ENCODE data around the gene WDR5.

DNA sequence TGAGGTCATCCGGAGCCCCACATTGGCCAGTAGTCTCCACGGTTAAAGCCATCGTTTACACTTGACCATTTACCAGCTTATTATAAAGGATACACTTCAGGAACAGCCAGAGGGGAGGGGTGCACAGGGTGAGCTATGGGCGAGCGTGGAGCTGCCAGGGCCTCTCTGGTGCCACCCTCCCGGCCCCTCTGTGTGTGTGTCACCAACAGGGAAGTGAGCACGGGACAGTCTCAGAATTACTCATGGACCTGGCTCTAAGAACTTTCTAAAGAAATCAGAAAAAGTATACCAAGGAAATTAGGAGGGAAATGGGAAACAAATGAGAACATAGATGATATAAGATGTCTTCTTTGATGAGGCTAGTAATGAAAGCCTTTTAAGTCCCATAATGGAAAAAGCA, 13.5 kb downstream of the WDR5 start:
- TF ChIP-seq FOXJ3 (CRISPR knock-in tag; IDR thresholded peaks at IDR 0.05; ENCODE audit: borderline replicate concordance) (no peak), CTCF (IDR thresholded peaks at IDR 0.05) (no peak), JUN (CRISPR knock-in tag; IDR thresholded peaks at IDR 0.05) (no peak), NR2C2 (CRISPR knock-in tag; IDR thresholded peaks at IDR 0.05) (no peak), ESRRA (CRISPR knock-in tag; IDR thresholded peaks at IDR 0.05; ENCODE audit: borderline replicate concordance) (no peak), EMX1 (CRISPR knock-in tag; IDR thresholded peaks at IDR 0.05) (no peak), OVOL2 (CRISPR knock-in tag; IDR thresholded peaks at IDR 0.05; ENCODE audit: borderline replicate concordance) (no peak), ZBTB21 (CRISPR knock-in tag; IDR thresholded peaks at IDR 0.05; ENCODE audit: borderline replicate concordance) (no peak)
- TF ChIP-seq, protein P1, sequence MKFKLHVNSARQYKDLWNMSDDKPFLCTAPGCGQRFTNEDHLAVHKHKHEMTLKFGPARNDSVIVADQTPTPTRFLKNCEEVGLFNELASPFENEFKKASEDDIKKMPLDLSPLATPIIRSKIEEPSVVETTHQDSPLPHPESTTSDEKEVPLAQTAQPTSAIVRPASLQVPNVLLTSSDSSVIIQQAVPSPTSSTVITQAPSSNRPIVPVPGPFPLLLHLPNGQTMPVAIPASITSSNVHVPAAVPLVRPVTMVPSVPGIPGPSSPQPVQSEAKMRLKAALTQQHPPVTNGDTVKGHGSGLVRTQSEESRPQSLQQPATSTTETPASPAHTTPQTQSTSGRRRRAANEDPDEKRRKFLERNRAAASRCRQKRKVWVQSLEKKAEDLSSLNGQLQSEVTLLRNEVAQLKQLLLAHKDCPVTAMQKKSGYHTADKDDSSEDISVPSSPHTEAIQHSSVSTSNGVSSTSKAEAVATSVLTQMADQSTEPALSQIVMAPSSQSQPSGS (CRISPR knock-in tag; IDR thresholded peaks at IDR 0.05; ENCODE audit: borderline replicate concordance, low read depth), result no peak
- TF ChIP-seq, protein P2, sequence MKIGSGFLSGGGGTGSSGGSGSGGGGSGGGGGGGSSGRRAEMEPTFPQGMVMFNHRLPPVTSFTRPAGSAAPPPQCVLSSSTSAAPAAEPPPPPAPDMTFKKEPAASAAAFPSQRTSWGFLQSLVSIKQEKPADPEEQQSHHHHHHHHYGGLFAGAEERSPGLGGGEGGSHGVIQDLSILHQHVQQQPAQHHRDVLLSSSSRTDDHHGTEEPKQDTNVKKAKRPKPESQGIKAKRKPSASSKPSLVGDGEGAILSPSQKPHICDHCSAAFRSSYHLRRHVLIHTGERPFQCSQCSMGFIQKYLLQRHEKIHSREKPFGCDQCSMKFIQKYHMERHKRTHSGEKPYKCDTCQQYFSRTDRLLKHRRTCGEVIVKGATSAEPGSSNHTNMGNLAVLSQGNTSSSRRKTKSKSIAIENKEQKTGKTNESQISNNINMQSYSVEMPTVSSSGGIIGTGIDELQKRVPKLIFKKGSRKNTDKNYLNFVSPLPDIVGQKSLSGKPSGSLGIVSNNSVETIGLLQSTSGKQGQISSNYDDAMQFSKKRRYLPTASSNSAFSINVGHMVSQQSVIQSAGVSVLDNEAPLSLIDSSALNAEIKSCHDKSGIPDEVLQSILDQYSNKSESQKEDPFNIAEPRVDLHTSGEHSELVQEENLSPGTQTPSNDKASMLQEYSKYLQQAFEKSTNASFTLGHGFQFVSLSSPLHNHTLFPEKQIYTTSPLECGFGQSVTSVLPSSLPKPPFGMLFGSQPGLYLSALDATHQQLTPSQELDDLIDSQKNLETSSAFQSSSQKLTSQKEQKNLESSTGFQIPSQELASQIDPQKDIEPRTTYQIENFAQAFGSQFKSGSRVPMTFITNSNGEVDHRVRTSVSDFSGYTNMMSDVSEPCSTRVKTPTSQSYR (CRISPR knock-in tag; IDR thresholded peaks at IDR 0.05), result no peak
- TF ChIP-seq, protein P3, sequence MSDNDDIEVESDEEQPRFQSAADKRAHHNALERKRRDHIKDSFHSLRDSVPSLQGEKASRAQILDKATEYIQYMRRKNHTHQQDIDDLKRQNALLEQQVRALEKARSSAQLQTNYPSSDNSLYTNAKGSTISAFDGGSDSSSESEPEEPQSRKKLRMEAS (CRISPR knock-in tag; IDR thresholded peaks at IDR 0.05), result no peak
- TF ChIP-seq, protein P4, sequence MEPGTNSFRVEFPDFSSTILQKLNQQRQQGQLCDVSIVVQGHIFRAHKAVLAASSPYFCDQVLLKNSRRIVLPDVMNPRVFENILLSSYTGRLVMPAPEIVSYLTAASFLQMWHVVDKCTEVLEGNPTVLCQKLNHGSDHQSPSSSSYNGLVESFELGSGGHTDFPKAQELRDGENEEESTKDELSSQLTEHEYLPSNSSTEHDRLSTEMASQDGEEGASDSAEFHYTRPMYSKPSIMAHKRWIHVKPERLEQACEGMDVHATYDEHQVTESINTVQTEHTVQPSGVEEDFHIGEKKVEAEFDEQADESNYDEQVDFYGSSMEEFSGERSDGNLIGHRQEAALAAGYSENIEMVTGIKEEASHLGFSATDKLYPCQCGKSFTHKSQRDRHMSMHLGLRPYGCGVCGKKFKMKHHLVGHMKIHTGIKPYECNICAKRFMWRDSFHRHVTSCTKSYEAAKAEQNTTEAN (CRISPR knock-in tag; IDR thresholded peaks at IDR 0.05), result no peak
- TF ChIP-seq, protein P5, sequence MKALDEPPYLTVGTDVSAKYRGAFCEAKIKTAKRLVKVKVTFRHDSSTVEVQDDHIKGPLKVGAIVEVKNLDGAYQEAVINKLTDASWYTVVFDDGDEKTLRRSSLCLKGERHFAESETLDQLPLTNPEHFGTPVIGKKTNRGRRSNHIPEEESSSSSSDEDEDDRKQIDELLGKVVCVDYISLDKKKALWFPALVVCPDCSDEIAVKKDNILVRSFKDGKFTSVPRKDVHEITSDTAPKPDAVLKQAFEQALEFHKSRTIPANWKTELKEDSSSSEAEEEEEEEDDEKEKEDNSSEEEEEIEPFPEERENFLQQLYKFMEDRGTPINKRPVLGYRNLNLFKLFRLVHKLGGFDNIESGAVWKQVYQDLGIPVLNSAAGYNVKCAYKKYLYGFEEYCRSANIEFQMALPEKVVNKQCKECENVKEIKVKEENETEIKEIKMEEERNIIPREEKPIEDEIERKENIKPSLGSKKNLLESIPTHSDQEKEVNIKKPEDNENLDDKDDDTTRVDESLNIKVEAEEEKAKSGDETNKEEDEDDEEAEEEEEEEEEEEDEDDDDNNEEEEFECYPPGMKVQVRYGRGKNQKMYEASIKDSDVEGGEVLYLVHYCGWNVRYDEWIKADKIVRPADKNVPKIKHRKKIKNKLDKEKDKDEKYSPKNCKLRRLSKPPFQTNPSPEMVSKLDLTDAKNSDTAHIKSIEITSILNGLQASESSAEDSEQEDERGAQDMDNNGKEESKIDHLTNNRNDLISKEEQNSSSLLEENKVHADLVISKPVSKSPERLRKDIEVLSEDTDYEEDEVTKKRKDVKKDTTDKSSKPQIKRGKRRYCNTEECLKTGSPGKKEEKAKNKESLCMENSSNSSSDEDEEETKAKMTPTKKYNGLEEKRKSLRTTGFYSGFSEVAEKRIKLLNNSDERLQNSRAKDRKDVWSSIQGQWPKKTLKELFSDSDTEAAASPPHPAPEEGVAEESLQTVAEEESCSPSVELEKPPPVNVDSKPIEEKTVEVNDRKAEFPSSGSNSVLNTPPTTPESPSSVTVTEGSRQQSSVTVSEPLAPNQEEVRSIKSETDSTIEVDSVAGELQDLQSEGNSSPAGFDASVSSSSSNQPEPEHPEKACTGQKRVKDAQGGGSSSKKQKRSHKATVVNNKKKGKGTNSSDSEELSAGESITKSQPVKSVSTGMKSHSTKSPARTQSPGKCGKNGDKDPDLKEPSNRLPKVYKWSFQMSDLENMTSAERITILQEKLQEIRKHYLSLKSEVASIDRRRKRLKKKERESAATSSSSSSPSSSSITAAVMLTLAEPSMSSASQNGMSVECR (CRISPR knock-in tag; IDR thresholded peaks at IDR 0.05; ENCODE audit: borderline replicate concordance), result no peak
